Gastroesophageal sphincter (tissue), 4 donors: ENCODE results near the gene EFR3B. TPM values are rescaled to one million over a fixed set of nuclear protein-coding genes. Genes with fewer than 3 reads are reported as not detected.

Experiments
- ATAC-seq: fragments of 150-250 bp; one replicate; pipeline ENCODE4 v1.9.1; 2016; ENCODE audit warnings: mild to moderate bottlenecking, moderate library complexity
- H3K27ac ChIP-seq, 4 donors: fragments of 200-600 bp; sonication (generic) in 3 of 4; 1 replicate in 3 of 4; 2 replicates in 1 of 4; pipeline ENCODE4 v1.5.1; 2016 to 2019
- H3K27me3 ChIP-seq: fragments of 200-600 bp; sonication (generic); one replicate; pipeline ENCODE4 v1.5.1; 2019
- H3K36me3 ChIP-seq, 2 donors: fragments of 200-600 bp; sonication (generic); one replicate each; pipeline ENCODE4 v1.5.1; 2019; ENCODE audit warnings: control low read depth in 1 of 2
- H3K4me1 ChIP-seq, 3 donors: fragments of 200-600 bp; sonication (generic); 1 replicate in 2 of 3; 2 replicates in 1 of 3; pipeline ENCODE4 v1.5.1; 2016 to 2019; ENCODE audit warnings: control low read depth in 2 of 3
- H3K4me3 ChIP-seq, 2 donors: fragments of 200-600 bp; sonication (generic); one replicate each; pipeline ENCODE4 v1.5.1; 2019; ENCODE audit warnings: mild to moderate bottlenecking in 1 of 2, moderate library complexity in 1 of 2
- H3K9me3 ChIP-seq, 3 donors: fragments of 200-600 bp; sonication (generic); one replicate each; pipeline ENCODE4 v1.5.1; 2017 to 2019; ENCODE audit warnings: control low read depth in 2 of 3
- CTCF ChIP-seq, 4 experiments: fragments of 200-600 bp in 2 of 4; fragments of 450-650 bp in 2 of 4; sonication (generic) in 1 of 4; IDR thresholded peaks; one replicate each; pipeline ENCODE4 v1.5.1; 2017 to 2019; ENCODE audit warnings: antibody characterized with exemption in 4 of 4, mild to moderate bottlenecking in 2 of 4, moderate library complexity in 2 of 4
- EP300 ChIP-seq: sonication (generic); formaldehyde crosslinking; IDR thresholded peaks from one replicate; pipeline ENCODE4 v1.6.1; 2017; ENCODE audit warnings: antibody characterized with exemption, mild to moderate bottlenecking
- POLR2A ChIP-seq, 2 donors: fragments of 450-650 bp; IDR thresholded peaks; one replicate each; pipeline ENCODE4 v1.6.1; 2017; ENCODE audit warnings: antibody characterized with exemption in 2 of 2, mild to moderate bottlenecking in 2 of 2, moderate library complexity in 1 of 2
- POLR2AphosphoS5 ChIP-seq: sonication (generic); formaldehyde crosslinking; IDR thresholded peaks from one replicate; pipeline ENCODE4 v1.6.1; 2017; ENCODE audit warnings: antibody characterized with exemption
- WGBS, 2 donors: methylation state at CpG; one replicate each; pipeline ENCODE4 v1.1.5; 2018; ENCODE audit warnings: low coverage in 1 of 2; 5-methylcytosine and 5-hydroxymethylcytosine counted together
- total RNA-seq, 4 donors: library from RNA; depleted of rRNA; stranded (reverse); fragments of >200 nt; gene quantifications; one replicate each; pipeline ENCODE4 v1.1.0, GENCODE V29; 2016

EFR3B gene
- total RNA-seq, 4 donors from 2014 or later = 0.67 to 2.4 (median 1.5) TPM

- H3K4me1 ChIP-seq = peaks cover 0 to 23% (median 8%) of the 10 kb centered on the region in 3 donors
- WGBS, 2 donors = 40 to 65% methylated on average over 1 to 2 of the region's 8 CpGs
- no peak overlapping the region for H3K4me3 ChIP-seq
- H3K27ac ChIP-seq = no peak overlapping the region
- no peaks in the 10 kb centered on the region for H3K36me3 ChIP-seq
- ATAC-seq = no peak
- peaks cover 0 to 7% (median 0%) of the 10 kb centered on the region in 3 donors for H3K9me3 ChIP-seq
- H3K27me3 ChIP-seq = peaks cover 93% of the 10 kb centered on the region
- no peak for TF ChIP-seq POLR2A (IDR thresholded peaks at IDR 0.05)
- no peak for TF ChIP-seq POLR2AphosphoS5
- no peak for TF ChIP-seq EP300
- TF ChIP-seq CTCF (IDR thresholded peaks at IDR 0.05) = no peak
Measured at GRCh38 chr2:25164561-25164960, 122.7 kb downstream of the EFR3B start.

GRCh38 chr2:25165992-25166875 is 124.4 kb downstream of the EFR3B start:
- ATAC-seq = no peak

DNA sequence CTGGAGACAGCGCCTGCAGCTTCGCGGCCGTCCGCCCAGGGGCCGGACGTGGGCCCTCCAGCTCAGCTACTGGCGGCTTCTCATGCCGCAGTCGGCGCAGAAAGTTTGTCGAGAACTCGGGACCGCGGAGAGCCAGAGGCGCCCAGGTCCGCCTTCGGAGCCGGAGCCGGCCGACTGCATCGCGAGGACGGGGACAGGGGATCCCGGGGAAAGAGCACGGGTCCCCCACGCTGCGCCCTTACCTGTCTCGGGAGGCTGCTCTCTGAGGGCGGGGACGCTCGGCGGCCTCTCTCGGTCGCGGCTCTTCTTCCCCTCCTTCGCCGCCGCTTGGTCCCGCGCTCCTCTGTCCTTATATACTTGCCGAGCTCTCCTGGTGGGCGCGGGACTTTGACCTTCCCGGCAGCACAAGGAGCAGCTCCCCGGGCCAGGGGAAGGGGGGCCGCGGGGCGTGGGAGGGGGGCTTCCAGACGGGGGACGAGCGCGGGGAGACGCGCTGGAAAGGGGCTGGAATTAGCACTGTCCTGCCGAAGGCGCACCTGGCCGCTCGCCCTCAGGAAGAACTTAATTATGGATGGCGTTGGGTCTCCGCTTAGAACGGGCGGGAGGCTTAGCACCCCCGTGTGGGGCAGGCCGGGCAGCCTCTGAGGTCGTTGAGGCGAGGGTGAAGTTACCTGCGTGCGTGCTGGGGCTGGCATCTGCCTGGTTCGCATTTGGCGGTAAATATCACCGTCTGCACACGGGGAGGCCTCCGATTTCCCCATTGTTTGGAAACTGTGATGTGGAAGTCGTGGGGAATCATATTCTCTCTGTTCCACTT is 126.6 kb downstream of the EFR3B start, which contains the start of gene POMC:
Gene POMC (minus strand): TSS at position 325 of the 817 bp plus-strand sequence. CDS start 3,808 bp downstream, outside the sequence.
- no peak for TF ChIP-seq POLR2AphosphoS5
- no peak for TF ChIP-seq CTCF (IDR thresholded peaks at IDR 0.05)
- no peak for TF ChIP-seq POLR2A (IDR thresholded peaks at IDR 0.05)
- no peak for TF ChIP-seq EP300
- Histone ChIP-seq H3K9me3 (no peaks in the 10 kb centered on the region), H3K27ac (no peak within 1 kb of the TSS), H3K4me1 (peaks cover 0 to 17% (median 8%) of the 10 kb centered on the region in 3 donors), H3K36me3 (no peaks in the 10 kb centered on the region), H3K4me3 (peak within 1 kb of the TSS; percentile 13 to 52), H3K27me3 (peaks cover 68% of the 10 kb centered on the region)
- ATAC-seq = peak; percentile 46
- WGBS, 2 donors = 20 to 50% methylated on average over 2 of the region's 75 CpGs

More at GRCh38 chr2:25165992-25166875, 124.4 kb downstream of the EFR3B start:
- H3K4me1 ChIP-seq = peaks cover 0 to 22% (median 8%) of the 10 kb centered on the region in 3 donors
- no peak overlapping the region for H3K27ac ChIP-seq
- 60 to 93% methylated on average over 3 to 10 of the region's 10 CpGs for WGBS, 2 donors
- peaks cover 0 to 3% (median 0%) of the 10 kb centered on the region in 3 donors for H3K9me3 ChIP-seq
- H3K36me3 ChIP-seq = no peaks in the 10 kb centered on the region
- TF ChIP-seq POLR2A (IDR thresholded peaks at IDR 0.05) (no peak), POLR2AphosphoS5 (no peak), CTCF (IDR thresholded peaks at IDR 0.05) (peak in 1 of 4 experiments; percentile 13), EP300 (no peak)
- peaks cover 91% of the 10 kb centered on the region for H3K27me3 ChIP-seq
- H3K4me3 ChIP-seq = no peak overlapping the region

DNA sequence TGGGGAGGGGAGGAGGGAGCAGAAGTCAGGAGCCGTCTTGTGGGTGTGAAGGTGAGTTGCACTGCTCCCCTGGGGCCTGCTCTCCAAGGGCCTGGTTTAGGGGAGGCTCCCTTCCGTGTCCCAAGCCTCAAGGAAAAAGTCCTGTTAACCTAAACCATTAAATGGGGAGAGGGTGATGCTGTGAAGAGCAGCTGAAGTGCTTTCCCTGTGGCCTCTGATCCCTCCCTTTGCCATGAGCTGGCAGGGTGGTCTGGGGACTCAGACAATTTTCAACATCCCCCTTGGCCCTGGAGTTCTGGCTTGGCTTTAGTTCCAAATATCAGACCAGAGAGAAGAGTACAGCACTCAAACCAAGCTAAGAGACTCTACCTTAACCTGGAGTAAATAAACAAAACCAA is 127.2 kb downstream of the EFR3B start:
- ATAC-seq = no peak
- peaks cover 0 to 17% (median 8%) of the 10 kb centered on the region in 3 donors for H3K4me1 ChIP-seq
- WGBS, 2 donors = no CpG with 5 or more reads among the region's 2 CpGs
- no peak overlapping the region for H3K27ac ChIP-seq
- no peak overlapping the region for H3K4me3 ChIP-seq
- H3K36me3 ChIP-seq = no peaks in the 10 kb centered on the region
- peaks cover 62% of the 10 kb centered on the region for H3K27me3 ChIP-seq
- H3K9me3 ChIP-seq = no peaks in the 10 kb centered on the region
- TF ChIP-seq CTCF (IDR thresholded peaks at IDR 0.05) (no peak), EP300 (no peak), POLR2A (IDR thresholded peaks at IDR 0.05) (no peak), POLR2AphosphoS5 (no peak)
